ENCODE measurements around the gene MYO10. TPM values are rescaled to one million over a fixed set of nuclear protein-coding genes. Genes with fewer than 3 reads are reported as not detected.

The MYO10 gene
- total RNA-seq, 1 donor from 2014 or later, result 80.2 TPM

- Histone ChIP-seq H3K4me3 (ENCODE audit: insufficient read depth, low read depth, low read length) (peak overlapping the region; percentile 6), H4K20me1 (ENCODE audit: insufficient read depth, low read length) (peaks cover 87% of the 10 kb centered on the region), H3K9me3 (ENCODE audit: insufficient read depth, low read depth, low read length) (no peaks in the 10 kb centered on the region), H3K4me2 (ENCODE audit: low read length) (peak overlapping the region; percentile 51), H3K36me3 (ENCODE audit: insufficient read depth, low read length) (peaks cover 9% of the 10 kb centered on the region), H3K27ac (ENCODE audit: low read depth, low read length) (peak overlapping the region; percentile 38), H3K79me2 (ENCODE audit: insufficient read depth, low read length) (peaks cover 96% of the 10 kb centered on the region), H3K9ac (ENCODE audit: low read length) (peak overlapping the region; percentile 31), H3K27me3 (ENCODE audit: insufficient read depth, low read length) (no peaks in the 10 kb centered on the region), H3K4me1 (ENCODE audit: insufficient read depth, low read length) (peaks cover 34% of the 10 kb centered on the region), H2AFZ (ENCODE audit: low read depth, low read length) (no peak overlapping the region)
- Mint-ChIP-seq H3K4me3 (ENCODE audit: unreplicated experiment) (no peak overlapping the region), H3K36me3 (ENCODE audit: low read depth, unreplicated experiment) (peaks cover 10% of the 10 kb centered on the region), H3K4me1 (ENCODE audit: low read depth, unreplicated experiment) (peaks cover 18% of the 10 kb centered on the region), H3K27me3 (ENCODE audit: low read depth, unreplicated experiment) (no peaks in the 10 kb centered on the region), H3K27ac (ENCODE audit: unreplicated experiment) (no peak overlapping the region), H3K9me3 (ENCODE audit: unreplicated experiment) (no peaks in the 10 kb centered on the region)
- no peak for TF ChIP-seq CTCF (IDR thresholded peaks at IDR 0.05; ENCODE audit: insufficient read depth, low read depth, low read length)
- no peak for TF ChIP-seq EZH2 (IDR thresholded peaks at IDR 0.05; ENCODE audit: insufficient read depth, low read length)
- DNase-seq (ENCODE audit: low read depth) (peak; percentile 70), FAIRE-seq (no peak)
Observed at GRCh38 chr5:16866795-16867576, 69.1 kb downstream of the MYO10 start.

GRCh38 chr5:16866273-16866672, 69.8 kb downstream of the MYO10 start:
- TF ChIP-seq CTCF (IDR thresholded peaks at IDR 0.05; ENCODE audit: insufficient read depth, low read depth, low read length), result no peak
- no peak for TF ChIP-seq EZH2 (IDR thresholded peaks at IDR 0.05; ENCODE audit: insufficient read depth, low read length)
- Histone ChIP-seq H3K36me3 (ENCODE audit: insufficient read depth, low read length) (peaks cover 9% of the 10 kb centered on the region), H3K4me1 (ENCODE audit: insufficient read depth, low read length) (peaks cover 27% of the 10 kb centered on the region), H3K4me2 (ENCODE audit: low read length) (peak overlapping the region; percentile 11), H4K20me1 (ENCODE audit: insufficient read depth, low read length) (peaks cover 87% of the 10 kb centered on the region), H3K4me3 (ENCODE audit: insufficient read depth, low read depth, low read length) (no peak overlapping the region), H2AFZ (ENCODE audit: low read depth, low read length) (no peak overlapping the region), H3K27me3 (ENCODE audit: insufficient read depth, low read length) (no peaks in the 10 kb centered on the region), H3K9me3 (ENCODE audit: insufficient read depth, low read depth, low read length) (no peaks in the 10 kb centered on the region), H3K79me2 (ENCODE audit: insufficient read depth, low read length) (peaks cover 96% of the 10 kb centered on the region), H3K9ac (ENCODE audit: low read length) (no peak overlapping the region), H3K27ac (ENCODE audit: low read depth, low read length) (peak overlapping the region; percentile 38)
- H3K9me3 Mint-ChIP-seq (ENCODE audit: unreplicated experiment), result no peaks in the 10 kb centered on the region
- DNase-seq (ENCODE audit: low read depth) (no peak), FAIRE-seq (no peak)
- no peaks in the 10 kb centered on the region for H3K27me3 Mint-ChIP-seq (ENCODE audit: low read depth, unreplicated experiment)
- no peak overlapping the region for H3K4me3 Mint-ChIP-seq (ENCODE audit: unreplicated experiment)
- peaks cover 18% of the 10 kb centered on the region for H3K4me1 Mint-ChIP-seq (ENCODE audit: low read depth, unreplicated experiment)
- H3K27ac Mint-ChIP-seq (ENCODE audit: unreplicated experiment), result no peak overlapping the region
- peaks cover 5% of the 10 kb centered on the region for H3K36me3 Mint-ChIP-seq (ENCODE audit: low read depth, unreplicated experiment)

GRCh38 chr5:16865151-16865550, 70.9 kb downstream of the MYO10 start:
- no peak overlapping the region for H3K4me2 ChIP-seq (ENCODE audit: low read length)
- H4K20me1 ChIP-seq (ENCODE audit: insufficient read depth, low read length), result peaks cover 88% of the 10 kb centered on the region
- FAIRE-seq (no peak), DNase-seq (ENCODE audit: low read depth) (no peak)
- no peak overlapping the region for H3K9ac ChIP-seq (ENCODE audit: low read length)
- no peak overlapping the region for H3K27ac ChIP-seq (ENCODE audit: low read depth, low read length)
- H3K4me1 Mint-ChIP-seq (ENCODE audit: low read depth, unreplicated experiment), result peaks cover 15% of the 10 kb centered on the region
- no peaks in the 10 kb centered on the region for H3K9me3 Mint-ChIP-seq (ENCODE audit: unreplicated experiment)
- H3K4me3 Mint-ChIP-seq (ENCODE audit: unreplicated experiment), result no peak overlapping the region
- H3K4me1 ChIP-seq (ENCODE audit: insufficient read depth, low read length), result peaks cover 15% of the 10 kb centered on the region
- H3K36me3 ChIP-seq (ENCODE audit: insufficient read depth, low read length), result peaks cover 5% of the 10 kb centered on the region
- H3K27ac Mint-ChIP-seq (ENCODE audit: unreplicated experiment), result no peak overlapping the region
- H3K27me3 ChIP-seq (ENCODE audit: insufficient read depth, low read length), result no peaks in the 10 kb centered on the region
- no peak overlapping the region for H3K4me3 ChIP-seq (ENCODE audit: insufficient read depth, low read depth, low read length)
- H3K27me3 Mint-ChIP-seq (ENCODE audit: low read depth, unreplicated experiment), result no peaks in the 10 kb centered on the region
- H3K79me2 ChIP-seq (ENCODE audit: insufficient read depth, low read length), result peaks cover 98% of the 10 kb centered on the region
- no peaks in the 10 kb centered on the region for H3K36me3 Mint-ChIP-seq (ENCODE audit: low read depth, unreplicated experiment)
- TF ChIP-seq CTCF (IDR thresholded peaks at IDR 0.05; ENCODE audit: insufficient read depth, low read depth, low read length) (no peak), EZH2 (IDR thresholded peaks at IDR 0.05; ENCODE audit: insufficient read depth, low read length) (no peak)
- H3K9me3 ChIP-seq (ENCODE audit: insufficient read depth, low read depth, low read length), result no peaks in the 10 kb centered on the region
- H2AFZ ChIP-seq (ENCODE audit: low read depth, low read length), result no peak overlapping the region
